HEK293T (cell line): Measurements from ENCODE around the gene DCTN5.

Experiments
- CTCF ChIA-PET: fragments of 350-600 bp; formaldehyde crosslinking; extraction: SDS; loops from one replicate; lab custom pipeline; 2021; ENCODE audit warnings: antibody characterized with exemption, inconsistent platforms; lab: Yijun Ruan, JAX
- POLR2A ChIA-PET: fragments of 350-600 bp; formaldehyde crosslinking; extraction: SDS; loops from one replicate; lab custom pipeline; 2020; ENCODE audit warnings: antibody characterized with exemption, inconsistent platforms; lab: Yijun Ruan, JAX
- DNase-seq: peaks from one replicate; pipeline ENCODE4 v3.0.0; 2012; ENCODE audit warnings: mixed read lengths; ENCODE audit errors: extremely low spot score
- ARNT ChIP-seq: fragments of 450-650 bp; IDR thresholded peaks from 2 replicates; pipeline ENCODE4 v1.6.1; 2017; ENCODE audit warnings: mild to moderate bottlenecking
- BHLHE40 ChIP-seq: fragments of 450-650 bp; IDR thresholded peaks from 2 replicates; pipeline ENCODE4 v1.6.1; 2016; ENCODE audit warnings: mild to moderate bottlenecking, moderate library complexity, borderline replicate concordance
- CTBP1 ChIP-seq: fragments of 450-650 bp; IDR thresholded peaks from 2 replicates; pipeline ENCODE4 v1.6.1; 2016; ENCODE audit warnings: borderline replicate concordance
- ELF4 ChIP-seq: fragments of 450-650 bp; IDR thresholded peaks from 2 replicates; pipeline ENCODE4 v1.6.1; 2017; ENCODE audit warnings: antibody characterized with exemption
- FOXA1 ChIP-seq: fragments of 450-650 bp; IDR thresholded peaks from 2 replicates; pipeline ENCODE4 v1.6.1; 2016; ENCODE audit warnings: mild to moderate bottlenecking
- FOXK2 ChIP-seq: fragments of 450-650 bp; IDR thresholded peaks from 2 replicates; pipeline ENCODE4 v1.6.1; 2016; ENCODE audit warnings: mild to moderate bottlenecking
- FOXM1 ChIP-seq: fragments of 450-650 bp; IDR thresholded peaks from 2 replicates; pipeline ENCODE4 v1.6.1; 2017; ENCODE audit warnings: mild to moderate bottlenecking, borderline replicate concordance
- HDGF ChIP-seq: fragments of 450-650 bp; IDR thresholded peaks from 2 replicates; pipeline ENCODE4 v1.6.1; 2017; ENCODE audit warnings: antibody characterized with exemption, borderline replicate concordance
- L3MBTL2 ChIP-seq: fragments of 450-650 bp; conservative IDR thresholded peaks from 2 replicates; pipeline ENCODE4 v1.6.1; 2016; ENCODE audit warnings: mild to moderate bottlenecking
- LEF1 ChIP-seq: fragments of 450-650 bp; IDR thresholded peaks from 2 replicates; pipeline ENCODE4 v1.6.1; 2017; ENCODE audit warnings: mild to moderate bottlenecking, borderline replicate concordance
- NFRKB ChIP-seq: fragments of 450-650 bp; IDR thresholded peaks from 2 replicates; pipeline ENCODE4 v1.6.1; 2016; ENCODE audit warnings: mild to moderate bottlenecking, moderate library complexity
- SP1 ChIP-seq: fragments of 450-650 bp; IDR thresholded peaks from 2 replicates; pipeline ENCODE4 v1.6.1; 2017
- SUZ12 ChIP-seq: fragments of 450-650 bp; IDR thresholded peaks from 2 replicates; pipeline ENCODE4 v1.6.1; 2016; ENCODE audit warnings: mild to moderate bottlenecking
- TARDBP ChIP-seq: fragments of 450-650 bp; IDR thresholded peaks from 2 replicates; pipeline ENCODE4 v1.6.1; 2016
- ZNF384 ChIP-seq: fragments of 450-650 bp; IDR thresholded peaks from 2 replicates; pipeline ENCODE4 v1.6.1; 2016
- TF ChIP-seq, protein P1 (sequence below): fragments of 450-650 bp; IDR thresholded peaks from 2 replicates; pipeline ENCODE4 v1.6.1; 2016

DCTN5 gene

DNA sequence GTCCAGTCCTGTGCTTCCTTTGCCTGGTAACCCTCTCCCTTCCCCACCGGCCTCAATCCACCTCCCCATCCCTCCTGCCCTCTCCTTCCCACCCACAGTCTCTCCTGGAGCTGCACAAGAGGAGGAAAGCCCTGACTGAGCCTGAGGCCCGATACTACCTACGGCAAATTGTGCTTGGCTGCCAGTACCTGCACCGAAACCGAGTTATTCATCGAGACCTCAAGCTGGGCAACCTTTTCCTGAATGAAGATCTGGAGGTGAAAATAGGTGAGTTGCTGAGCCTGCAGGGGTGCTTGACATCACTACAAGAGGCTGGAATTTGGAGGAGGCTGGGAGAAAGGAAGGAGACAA, 38.7 kb downstream of the DCTN5 start:
- DNase-seq, result no peak
- no peak for TF ChIP-seq FOXK2
- TF ChIP-seq FOXM1, result no peak
- no peak for TF ChIP-seq TARDBP
- TF ChIP-seq SUZ12, result no peak
- TF ChIP-seq SP1, result no peak
- no peak for TF ChIP-seq L3MBTL2
- no peak for TF ChIP-seq ZNF384
- TF ChIP-seq ELF4, result no peak
- no peak for TF ChIP-seq NFRKB
- TF ChIP-seq LEF1, result no peak
- no peak for TF ChIP-seq CTBP1
- TF ChIP-seq BHLHE40, result no peak
- no peak for TF ChIP-seq ARNT
- no peak for TF ChIP-seq HDGF
- no peak for TF ChIP-seq FOXA1
- TF ChIP-seq, protein P1, sequence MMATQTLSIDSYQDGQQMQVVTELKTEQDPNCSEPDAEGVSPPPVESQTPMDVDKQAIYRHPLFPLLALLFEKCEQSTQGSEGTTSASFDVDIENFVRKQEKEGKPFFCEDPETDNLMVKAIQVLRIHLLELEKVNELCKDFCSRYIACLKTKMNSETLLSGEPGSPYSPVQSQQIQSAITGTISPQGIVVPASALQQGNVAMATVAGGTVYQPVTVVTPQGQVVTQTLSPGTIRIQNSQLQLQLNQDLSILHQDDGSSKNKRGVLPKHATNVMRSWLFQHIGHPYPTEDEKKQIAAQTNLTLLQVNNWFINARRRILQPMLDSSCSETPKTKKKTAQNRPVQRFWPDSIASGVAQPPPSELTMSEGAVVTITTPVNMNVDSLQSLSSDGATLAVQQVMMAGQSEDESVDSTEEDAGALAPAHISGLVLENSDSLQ, result no peak
- POLR2A ChIA-PET, result interaction anchor here (1.0 to 1.9 kb wide), 4 partner anchors 10 to 39 kb away, joined by 3 to 8 read pairs (median 6); partner anchors contain the start of genes DCTN5 and PALB2
- CTCF ChIA-PET, result interaction anchor here (1.2 kb wide), 1 partner anchor 20 kb away, joined by 3 read pairs; no protein-coding TSS in a partner anchor

DNA sequence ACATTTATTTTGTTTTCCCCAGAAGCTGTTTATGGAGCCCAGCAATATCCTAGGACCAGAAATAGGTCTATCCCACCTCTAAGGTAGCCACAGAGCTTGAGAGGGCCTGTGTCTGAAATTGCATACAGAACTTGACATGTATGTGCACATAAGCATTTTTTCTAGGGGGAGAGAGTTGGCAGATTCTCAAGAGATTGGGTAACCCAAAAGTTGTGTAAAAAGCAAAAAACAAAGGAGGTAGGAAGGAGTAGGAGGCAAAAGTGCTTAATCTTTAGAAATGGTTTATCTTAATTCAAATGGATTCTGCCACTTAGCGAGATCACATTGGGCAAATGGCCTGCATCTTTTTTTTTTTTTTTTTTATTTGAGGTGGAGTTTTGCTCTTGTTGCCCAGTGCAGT, 40.9 kb downstream of the DCTN5 start:
- CTCF ChIA-PET, result interaction anchor here (0.6 kb wide), 1 partner anchor 11 kb away, joined by 6 read pairs; no protein-coding TSS in a partner anchor
- no peak for TF ChIP-seq FOXK2
- TF ChIP-seq, protein P1, result no peak
- no peak for TF ChIP-seq ZNF384
- TF ChIP-seq LEF1, result no peak
- no peak for TF ChIP-seq ARNT
- TF ChIP-seq ELF4, result no peak
- TF ChIP-seq FOXM1, result no peak
- TF ChIP-seq HDGF, result no peak
- TF ChIP-seq SP1, result no peak
- no peak for TF ChIP-seq SUZ12
- TF ChIP-seq TARDBP, result no peak
- TF ChIP-seq L3MBTL2, result no peak
- no peak for DNase-seq
- POLR2A ChIA-PET, result no interaction called here

- no peak for DNase-seq
- TF ChIP-seq, protein P1, result no peak
- TF ChIP-seq SUZ12 (no peak), CTBP1 (no peak), NFRKB (no peak), FOXA1 (no peak), FOXK2 (no peak), FOXM1 (no peak)
- ChIA-PET POLR2A (no interaction called here), CTCF (no interaction called here)
These were observed 42.2 kb downstream of the DCTN5 start for GRCh38 chr16:23683487-23683886.

- DNase-seq, result no peak
- no peak for TF ChIP-seq ELF4
- TF ChIP-seq BHLHE40, result no peak
- no peak for TF ChIP-seq SP1
- TF ChIP-seq FOXA1, result no peak
- no peak for TF ChIP-seq L3MBTL2
- no peak for TF ChIP-seq SUZ12
- TF ChIP-seq LEF1, result no peak
- TF ChIP-seq CTBP1, result no peak
- TF ChIP-seq TARDBP, result no peak
- TF ChIP-seq FOXM1, result no peak
- no peak for TF ChIP-seq FOXK2
- no peak for TF ChIP-seq HDGF
- TF ChIP-seq NFRKB, result no peak
- POLR2A ChIA-PET, result no interaction called here
- CTCF ChIA-PET, result no interaction called here
These were observed 46.0 kb downstream of the DCTN5 start for GRCh38 chr16:23687034-23687808.

DNA sequence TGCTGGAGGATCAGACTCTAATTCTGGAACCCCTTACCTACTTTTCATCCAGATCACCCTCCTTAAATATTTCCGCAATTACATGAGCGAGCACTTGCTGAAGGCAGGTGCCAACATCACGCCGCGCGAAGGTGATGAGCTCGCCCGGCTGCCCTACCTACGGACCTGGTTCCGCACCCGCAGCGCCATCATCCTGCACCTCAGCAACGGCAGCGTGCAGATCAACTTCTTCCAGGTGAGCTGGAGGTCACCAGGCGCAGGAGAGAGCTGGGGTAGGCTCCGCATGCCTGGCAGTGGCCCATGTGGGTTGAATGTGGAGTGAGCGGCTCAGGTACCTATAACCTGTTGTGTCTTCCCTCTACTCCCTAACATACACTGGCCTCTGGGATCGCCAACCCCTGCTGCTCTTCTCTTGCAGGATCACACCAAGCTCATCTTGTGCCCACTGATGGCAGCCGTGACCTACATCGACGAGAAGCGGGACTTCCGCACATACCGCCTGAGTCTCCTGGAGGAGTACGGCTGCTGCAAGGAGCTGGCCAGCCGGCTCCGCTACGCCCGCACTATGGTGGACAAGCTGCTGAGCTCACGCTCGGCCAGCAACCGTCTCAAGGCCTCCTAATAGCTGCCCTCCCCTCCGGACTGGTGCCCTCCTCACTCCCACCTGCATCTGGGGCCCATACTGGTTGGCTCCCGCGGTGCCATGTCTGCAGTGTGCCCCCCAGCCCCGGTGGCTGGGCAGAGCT, 48.3 kb downstream of the DCTN5 start:
- no peak for DNase-seq
- CTCF ChIA-PET, result no interaction called here
- POLR2A ChIA-PET, result interaction anchor here (1.3 kb wide), 1 partner anchor 10 kb away, joined by 8 read pairs; no protein-coding TSS in a partner anchor
- TF ChIP-seq ARNT (no peak), SUZ12 (no peak), HDGF (no peak)
